ENCODE results near the gene RALGPS1.

The RALGPS1 gene

GRCh38 chr9:127027694-127028093, 113.1 kb downstream of the RALGPS1 start:
- H4K20me1 ChIP-seq = no peaks in the 10 kb centered on the region
- no peak overlapping the region for H3K4me2 ChIP-seq
- no peaks in the 10 kb centered on the region for H3K27me3 ChIP-seq
- TF ChIP-seq Cebpa-rat (IDR thresholded peaks at IDR 0.05) = no peak
- H3K9ac ChIP-seq = no peak overlapping the region
- no peaks in the 10 kb centered on the region for H3K9me3 ChIP-seq
- H3K4me3 ChIP-seq = no peak overlapping the region
- H3K36me3 ChIP-seq = no peaks in the 10 kb centered on the region
- no peaks in the 10 kb centered on the region for H3K4me1 ChIP-seq
- no peak overlapping the region for H3K27ac ChIP-seq

- Histone ChIP-seq H3K9ac (no peak overlapping the region), H3K4me2 (no peak overlapping the region), H3K27ac (no peak overlapping the region), H3K4me3 (no peak overlapping the region), H3K36me3 (no peaks in the 10 kb centered on the region), H3K27me3 (no peaks in the 10 kb centered on the region), H3K9me3 (no peaks in the 10 kb centered on the region), H4K20me1 (no peaks in the 10 kb centered on the region), H3K4me1 (no peaks in the 10 kb centered on the region)
- no peak for TF ChIP-seq Cebpa-rat (IDR thresholded peaks at IDR 0.05)
Measured at GRCh38 chr9:127029548-127029947, 115.0 kb downstream of the RALGPS1 start.

GRCh38 chr9:127030814-127031740, 116.5 kb downstream of the RALGPS1 start:
- no peak for TF ChIP-seq Cebpa-rat (IDR thresholded peaks at IDR 0.05)
- Histone ChIP-seq H3K4me1 (no peaks in the 10 kb centered on the region), H3K4me2 (no peak overlapping the region), H3K36me3 (no peaks in the 10 kb centered on the region), H3K27me3 (no peaks in the 10 kb centered on the region), H3K4me3 (no peak overlapping the region), H3K9ac (no peak overlapping the region), H4K20me1 (no peaks in the 10 kb centered on the region), H3K9me3 (no peaks in the 10 kb centered on the region), H3K27ac (no peak overlapping the region)

- H3K4me3 ChIP-seq = no peak overlapping the region
- no peak overlapping the region for H3K9ac ChIP-seq
- no peaks in the 10 kb centered on the region for H3K4me1 ChIP-seq
- no peaks in the 10 kb centered on the region for H3K9me3 ChIP-seq
- H3K27ac ChIP-seq = no peak overlapping the region
- no peak overlapping the region for H3K4me2 ChIP-seq
- H3K27me3 ChIP-seq = no peaks in the 10 kb centered on the region
- TF ChIP-seq Cebpa-rat (IDR thresholded peaks at IDR 0.05) = no peak
- no peaks in the 10 kb centered on the region for H4K20me1 ChIP-seq
- no peaks in the 10 kb centered on the region for H3K36me3 ChIP-seq
Measured at GRCh38 chr9:127032256-127032655, 117.7 kb downstream of the RALGPS1 start.

GRCh38 chr9:127033061-127033460, 118.5 kb downstream of the RALGPS1 start:
- no peak for TF ChIP-seq Cebpa-rat (IDR thresholded peaks at IDR 0.05)
- H3K4me3 ChIP-seq = no peak overlapping the region
- no peak overlapping the region for H3K4me2 ChIP-seq
- no peak overlapping the region for H3K9ac ChIP-seq
- H3K4me1 ChIP-seq = no peaks in the 10 kb centered on the region
- H3K36me3 ChIP-seq = no peaks in the 10 kb centered on the region
- H4K20me1 ChIP-seq = no peaks in the 10 kb centered on the region
- H3K27me3 ChIP-seq = no peaks in the 10 kb centered on the region
- H3K27ac ChIP-seq = no peak overlapping the region
- H3K9me3 ChIP-seq = no peaks in the 10 kb centered on the region

- H3K4me1 ChIP-seq = no peaks in the 10 kb centered on the region
- H3K9ac ChIP-seq = no peak overlapping the region
- H3K9me3 ChIP-seq = no peaks in the 10 kb centered on the region
- no peak overlapping the region for H3K4me2 ChIP-seq
- no peaks in the 10 kb centered on the region for H3K27me3 ChIP-seq
- no peaks in the 10 kb centered on the region for H3K36me3 ChIP-seq
- H4K20me1 ChIP-seq = no peaks in the 10 kb centered on the region
- no peak overlapping the region for H3K4me3 ChIP-seq
- no peak overlapping the region for H3K27ac ChIP-seq
- TF ChIP-seq Cebpa-rat (IDR thresholded peaks at IDR 0.05) = no peak
Measured at GRCh38 chr9:127033789-127034188, 119.2 kb downstream of the RALGPS1 start.

GRCh38 chr9:127034691-127035090, 120.1 kb downstream of the RALGPS1 start:
- Histone ChIP-seq H3K36me3 (no peaks in the 10 kb centered on the region), H3K4me2 (no peak overlapping the region), H4K20me1 (no peaks in the 10 kb centered on the region), H3K4me3 (no peak overlapping the region), H3K9ac (no peak overlapping the region), H3K9me3 (no peaks in the 10 kb centered on the region), H3K27ac (no peak overlapping the region), H3K4me1 (no peaks in the 10 kb centered on the region), H3K27me3 (no peaks in the 10 kb centered on the region)
- no peak for TF ChIP-seq Cebpa-rat (IDR thresholded peaks at IDR 0.05)

- no peaks in the 10 kb centered on the region for H3K9me3 ChIP-seq
- no peak overlapping the region for H3K4me2 ChIP-seq
- no peak overlapping the region for H3K9ac ChIP-seq
- H3K27me3 ChIP-seq = no peaks in the 10 kb centered on the region
- TF ChIP-seq Cebpa-rat (IDR thresholded peaks at IDR 0.05) = no peak
- no peaks in the 10 kb centered on the region for H3K4me1 ChIP-seq
- H3K27ac ChIP-seq = no peak overlapping the region
- H3K36me3 ChIP-seq = no peaks in the 10 kb centered on the region
- H4K20me1 ChIP-seq = no peaks in the 10 kb centered on the region
- H3K4me3 ChIP-seq = no peak overlapping the region
Measured at GRCh38 chr9:127035423-127035822, 120.8 kb downstream of the RALGPS1 start.

GRCh38 chr9:127035948-127036347, 121.4 kb downstream of the RALGPS1 start:
- Histone ChIP-seq H3K27ac (no peak overlapping the region), H4K20me1 (no peaks in the 10 kb centered on the region)
- no peak for TF ChIP-seq Cebpa-rat (IDR thresholded peaks at IDR 0.05)

GRCh38 chr9:127036437-127036836, 121.9 kb downstream of the RALGPS1 start:
- Histone ChIP-seq H3K27me3 (no peaks in the 10 kb centered on the region), H3K4me2 (no peak overlapping the region), H3K4me3 (no peak overlapping the region), H3K9me3 (no peaks in the 10 kb centered on the region), H4K20me1 (no peaks in the 10 kb centered on the region), H3K27ac (no peak overlapping the region), H3K9ac (no peak overlapping the region), H3K36me3 (no peaks in the 10 kb centered on the region), H3K4me1 (no peaks in the 10 kb centered on the region)
- no peak for TF ChIP-seq Cebpa-rat (IDR thresholded peaks at IDR 0.05)

More at GRCh38 chr9:127035948-127036347, 121.4 kb downstream of the RALGPS1 start:
- Histone ChIP-seq H3K4me1 (no peaks in the 10 kb centered on the region), H3K36me3 (no peaks in the 10 kb centered on the region), H3K27me3 (no peaks in the 10 kb centered on the region), H3K4me3 (no peak overlapping the region), H3K4me2 (no peak overlapping the region), H3K9me3 (no peaks in the 10 kb centered on the region), H3K9ac (no peak overlapping the region)
